ENCODE results near the gene SPEM1. TPM values are rescaled to one million over a fixed set of nuclear protein-coding genes. Genes with fewer than 3 reads are reported as not detected.

The SPEM1 gene
- total RNA-seq, 3 donors from 2014 or later: not detected

DNA sequence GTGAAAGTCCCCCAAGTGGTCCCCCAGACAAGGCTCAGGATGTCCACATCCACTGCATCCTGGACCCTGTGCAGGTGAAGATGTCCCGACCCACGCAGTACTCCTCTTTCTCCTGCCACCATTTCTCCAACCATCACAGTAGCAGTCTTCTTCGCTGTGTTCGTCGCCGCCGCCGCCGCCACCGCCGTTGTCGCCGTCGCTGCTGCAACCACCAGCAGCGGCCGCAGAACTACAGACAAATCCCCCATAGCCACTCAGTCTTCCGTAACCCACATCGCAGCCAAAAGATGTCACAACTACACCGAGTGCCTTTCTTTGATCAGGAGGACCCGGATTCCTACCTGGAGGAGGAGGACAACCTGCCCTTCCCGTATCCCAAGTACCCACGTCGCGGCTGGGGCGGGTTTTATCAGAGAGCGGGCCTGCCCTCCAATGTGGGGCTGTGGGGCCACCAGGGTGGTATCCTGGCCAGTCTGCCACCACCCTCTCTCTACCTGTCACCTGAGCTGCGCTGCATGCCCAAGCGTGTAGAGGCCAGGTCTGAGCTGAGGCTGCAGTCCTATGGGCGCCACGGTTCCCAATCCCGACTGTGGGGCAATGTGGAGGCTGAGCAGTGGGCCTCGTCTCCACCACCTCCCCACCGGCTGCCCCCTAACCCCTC lies 6.2 kb downstream of the SPEM1 start:
- TF ChIP-seq, protein P1, sequence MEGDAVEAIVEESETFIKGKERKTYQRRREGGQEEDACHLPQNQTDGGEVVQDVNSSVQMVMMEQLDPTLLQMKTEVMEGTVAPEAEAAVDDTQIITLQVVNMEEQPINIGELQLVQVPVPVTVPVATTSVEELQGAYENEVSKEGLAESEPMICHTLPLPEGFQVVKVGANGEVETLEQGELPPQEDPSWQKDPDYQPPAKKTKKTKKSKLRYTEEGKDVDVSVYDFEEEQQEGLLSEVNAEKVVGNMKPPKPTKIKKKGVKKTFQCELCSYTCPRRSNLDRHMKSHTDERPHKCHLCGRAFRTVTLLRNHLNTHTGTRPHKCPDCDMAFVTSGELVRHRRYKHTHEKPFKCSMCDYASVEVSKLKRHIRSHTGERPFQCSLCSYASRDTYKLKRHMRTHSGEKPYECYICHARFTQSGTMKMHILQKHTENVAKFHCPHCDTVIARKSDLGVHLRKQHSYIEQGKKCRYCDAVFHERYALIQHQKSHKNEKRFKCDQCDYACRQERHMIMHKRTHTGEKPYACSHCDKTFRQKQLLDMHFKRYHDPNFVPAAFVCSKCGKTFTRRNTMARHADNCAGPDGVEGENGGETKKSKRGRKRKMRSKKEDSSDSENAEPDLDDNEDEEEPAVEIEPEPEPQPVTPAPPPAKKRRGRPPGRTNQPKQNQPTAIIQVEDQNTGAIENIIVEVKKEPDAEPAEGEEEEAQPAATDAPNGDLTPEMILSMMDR (IDR thresholded peaks at IDR 0.05): no peak
- TF ChIP-seq POLR2A (IDR thresholded peaks at IDR 0.05) (no peak), POLR2AphosphoS5 (IDR thresholded peaks at IDR 0.05) (no peak)
- Histone ChIP-seq H3K4me3 (no peak overlapping the region), H3K4me1 (no peaks in the 10 kb centered on the region), H3K27ac (no peak overlapping the region), H3K9me3 (no peaks in the 10 kb centered on the region), H3K36me3 (no peaks in the 10 kb centered on the region), H3K27me3 (no peaks in the 10 kb centered on the region)
- DNase-seq (ENCODE audit: low spot score in 2 of 2): no peak
- intact Hi-C loops (cut with DNase I; ENCODE audit: low total_unique reads): no loop called here

DNA sequence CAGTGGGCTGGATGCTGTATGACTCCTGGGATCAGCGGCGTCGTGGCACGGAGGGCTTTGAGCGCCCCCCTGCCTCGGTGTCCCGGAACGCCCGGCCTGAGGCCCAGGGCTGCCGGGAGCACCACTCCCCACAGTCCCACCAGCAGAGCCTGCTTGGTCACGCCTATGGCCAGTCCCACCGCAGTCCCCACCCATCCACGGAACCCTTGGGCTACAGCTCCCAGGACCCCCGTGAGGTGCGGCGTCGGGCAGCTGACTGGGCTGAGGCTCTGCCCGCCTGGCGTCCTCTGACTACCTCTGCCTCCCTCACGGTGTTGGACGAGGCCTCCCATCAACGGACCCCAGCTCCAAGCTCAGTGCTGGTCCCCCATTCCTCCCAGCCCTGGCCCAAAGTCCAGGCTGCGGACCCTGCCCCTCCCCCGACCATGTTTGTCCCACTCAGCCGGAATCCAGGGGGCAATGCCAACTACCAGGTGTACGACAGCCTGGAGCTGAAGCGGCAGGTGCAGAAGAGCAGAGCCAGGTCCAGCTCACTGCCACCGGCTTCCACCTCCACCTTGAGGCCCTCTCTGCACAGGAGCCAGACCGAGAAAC lies 6.9 kb downstream of the SPEM1 start:
- intact Hi-C loops (cut with DNase I; ENCODE audit: low total_unique reads): loop anchor here (1.0 kb wide), 1 partner anchor 41 kb away; no protein-coding TSS in a partner anchor
- Histone ChIP-seq H3K36me3 (no peaks in the 10 kb centered on the region), H3K27ac (no peak overlapping the region), H3K27me3 (no peaks in the 10 kb centered on the region), H3K4me1 (no peaks in the 10 kb centered on the region), H3K9me3 (no peaks in the 10 kb centered on the region), H3K4me3 (no peak overlapping the region)
- TF ChIP-seq POLR2A (IDR thresholded peaks at IDR 0.05): no peak
- TF ChIP-seq, protein P1 (IDR thresholded peaks at IDR 0.05): no peak
- TF ChIP-seq POLR2AphosphoS5 (IDR thresholded peaks at IDR 0.05): no peak
- no peak for DNase-seq (ENCODE audit: low spot score in 2 of 2)

DNA sequence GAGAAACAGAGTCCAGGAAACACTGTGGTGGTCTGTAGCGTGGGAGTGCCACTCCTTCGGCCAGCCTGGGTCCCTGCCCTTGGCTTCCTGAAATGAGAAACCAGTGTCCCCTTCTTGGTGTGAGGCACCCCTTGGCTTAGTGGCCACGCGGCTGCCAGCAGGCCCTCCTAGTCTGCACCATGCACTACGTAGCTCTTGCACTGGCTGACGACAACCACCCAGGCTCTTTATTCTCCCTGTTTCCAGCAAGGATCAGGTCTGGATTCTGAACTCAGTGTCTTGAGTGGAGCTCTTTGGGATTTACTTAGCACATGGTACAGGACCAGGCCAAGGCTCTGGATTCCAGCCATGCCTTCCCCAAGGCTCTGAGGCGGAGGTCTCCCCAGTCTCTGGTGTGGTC lies 7.4 kb downstream of the SPEM1 start:
- DNase-seq (ENCODE audit: low spot score in 2 of 2): no peak
- Histone ChIP-seq H3K36me3 (no peaks in the 10 kb centered on the region), H3K9me3 (no peaks in the 10 kb centered on the region), H3K4me1 (no peaks in the 10 kb centered on the region), H3K4me3 (no peak overlapping the region), H3K27me3 (no peaks in the 10 kb centered on the region), H3K27ac (no peak overlapping the region)
- intact Hi-C loops (cut with DNase I; ENCODE audit: low total_unique reads): loop anchor here (1.0 kb wide), 1 partner anchor 41 kb away; no protein-coding TSS in a partner anchor
- TF ChIP-seq POLR2AphosphoS5 (IDR thresholded peaks at IDR 0.05): no peak
- TF ChIP-seq, protein P1 (IDR thresholded peaks at IDR 0.05): no peak
- no peak for TF ChIP-seq POLR2A (IDR thresholded peaks at IDR 0.05)

DNA sequence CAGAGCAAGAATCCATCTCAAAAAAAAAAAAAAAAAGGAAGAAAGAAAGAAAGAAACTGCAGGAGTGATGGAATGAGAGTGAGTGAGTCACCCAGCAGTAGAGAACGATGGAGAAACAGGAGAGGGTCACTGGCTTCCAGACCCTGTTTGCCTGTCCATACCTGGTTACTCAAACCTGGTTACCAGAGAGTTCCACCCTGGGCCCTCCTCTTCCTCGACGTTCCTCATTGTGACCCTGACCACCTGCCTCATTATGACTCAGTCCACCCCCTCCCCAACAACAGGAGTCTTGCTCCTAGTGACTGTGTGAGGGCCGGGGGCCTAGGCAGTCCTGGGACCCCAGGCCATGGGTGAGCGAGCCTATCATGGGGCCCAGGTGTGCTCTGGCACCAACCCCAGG lies 8.4 kb downstream of the SPEM1 start, which contains the start of gene SPEM3:
SPEM3 (plus strand) TSS at position 301 of the 400 bp plus-strand sequence; CDS start at position 347, 46 bp downstream.
- no peaks in the 10 kb centered on the region for H3K36me3 ChIP-seq
- TF ChIP-seq, protein P1 (IDR thresholded peaks at IDR 0.05): no peak
- TF ChIP-seq POLR2A (IDR thresholded peaks at IDR 0.05): no peak
- no peak for TF ChIP-seq POLR2AphosphoS5 (IDR thresholded peaks at IDR 0.05)
- no peak for DNase-seq (ENCODE audit: low spot score in 2 of 2)
- no peak within 1 kb of the TSS for H3K4me3 ChIP-seq
- H3K27ac ChIP-seq: no peak within 1 kb of the TSS
- no peaks in the 10 kb centered on the region for H3K9me3 ChIP-seq
- H3K27me3 ChIP-seq: no peaks in the 10 kb centered on the region
- intact Hi-C loops (cut with DNase I; ENCODE audit: low total_unique reads): no loop called here
- H3K4me1 ChIP-seq: no peaks in the 10 kb centered on the region

DNA sequence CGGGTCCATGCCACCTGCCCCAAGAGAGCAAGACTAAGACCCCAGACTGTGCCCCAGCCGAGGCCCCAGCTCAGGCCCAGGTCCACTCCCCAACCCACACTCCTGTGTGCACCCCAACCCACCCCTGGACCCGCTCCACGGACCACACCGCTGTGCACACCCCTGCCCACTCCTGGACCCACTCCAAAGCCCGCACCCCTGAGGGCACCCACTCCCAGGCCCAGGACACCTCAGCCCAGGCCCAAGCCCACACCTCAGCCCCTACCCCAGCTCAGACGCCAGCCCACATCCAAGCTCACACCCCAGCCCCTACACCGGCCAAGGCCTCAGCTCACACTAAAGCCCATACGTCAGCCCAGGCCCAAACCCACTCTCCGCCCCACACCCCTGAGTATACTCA lies 9.6 kb downstream of the SPEM1 start:
- H3K27ac ChIP-seq: no peak overlapping the region
- TF ChIP-seq POLR2A (IDR thresholded peaks at IDR 0.05) (no peak), POLR2AphosphoS5 (IDR thresholded peaks at IDR 0.05) (no peak)
- TF ChIP-seq, protein P1 (IDR thresholded peaks at IDR 0.05): no peak
- H3K4me1 ChIP-seq: no peaks in the 10 kb centered on the region
- H3K36me3 ChIP-seq: no peaks in the 10 kb centered on the region
- DNase-seq (ENCODE audit: low spot score in 2 of 2): no peak
- no peaks in the 10 kb centered on the region for H3K27me3 ChIP-seq
- intact Hi-C loops (cut with DNase I; ENCODE audit: low total_unique reads): loop anchor here (10.0 kb wide), 2 partner anchors 55 to 75 kb away; partner anchors contain the start of genes KCTD11, POLR2A, SLC35G6 and TMEM95
- H3K4me3 ChIP-seq: no peak overlapping the region
- H3K9me3 ChIP-seq: no peaks in the 10 kb centered on the region
